Gastroesophageal sphincter (tissue), 3 donors: Measurements from ENCODE around the gene CLSTN2.

Experiments used
- CTCF ChIP-seq, 4 experiments: fragments of 200-600 bp in 2 of 4; fragments of 450-650 bp in 2 of 4; sonication (generic) in 1 of 4; IDR thresholded peaks; one replicate each; pipeline ENCODE4 v1.5.1; 2017 to 2019; ENCODE audit warnings: antibody characterized with exemption in 4 of 4, mild to moderate bottlenecking in 2 of 4, moderate library complexity in 2 of 4
- POLR2A ChIP-seq, 2 donors: fragments of 450-650 bp; IDR thresholded peaks; one replicate each; pipeline ENCODE4 v1.6.1; 2017; ENCODE audit warnings: antibody characterized with exemption in 2 of 2, mild to moderate bottlenecking in 2 of 2, moderate library complexity in 1 of 2

- TF ChIP-seq POLR2A (IDR thresholded peaks at IDR 0.05) (no peak), CTCF (IDR thresholded peaks at IDR 0.05) (no peak)
These were observed 22.9 kb downstream of the CLSTN2 start for GRCh38 chr3:139957844-139958243.
